SH-SY5Y (cell line): ENCODE results near the gene CDC34.

ENCODE experiments used
- GATA2 ChIP-seq: IDR thresholded peaks from 2 replicates; pipeline ENCODE4 v1.6.1; 2011; ENCODE audit warnings: mild to moderate bottlenecking, low read depth, low read length
- GATA3 ChIP-seq: IDR thresholded peaks from 2 replicates; pipeline ENCODE4 v1.6.1; 2011; ENCODE audit warnings: low read depth, mild to moderate bottlenecking, low read length, moderate library complexity

Gene CDC34

GRCh38 chr19:524062-524674 is 7.4 kb upstream of the CDC34 start:
- TF ChIP-seq GATA3 (no peak), GATA2 (no peak)

GRCh38 chr19:525029-525428 is 6.5 kb upstream of the CDC34 start:
- no peak for TF ChIP-seq GATA2
- no peak for TF ChIP-seq GATA3

GRCh38 chr19:525857-526419 is 5.6 kb upstream of the CDC34 start:
- TF ChIP-seq GATA2: no peak
- no peak for TF ChIP-seq GATA3

DNA sequence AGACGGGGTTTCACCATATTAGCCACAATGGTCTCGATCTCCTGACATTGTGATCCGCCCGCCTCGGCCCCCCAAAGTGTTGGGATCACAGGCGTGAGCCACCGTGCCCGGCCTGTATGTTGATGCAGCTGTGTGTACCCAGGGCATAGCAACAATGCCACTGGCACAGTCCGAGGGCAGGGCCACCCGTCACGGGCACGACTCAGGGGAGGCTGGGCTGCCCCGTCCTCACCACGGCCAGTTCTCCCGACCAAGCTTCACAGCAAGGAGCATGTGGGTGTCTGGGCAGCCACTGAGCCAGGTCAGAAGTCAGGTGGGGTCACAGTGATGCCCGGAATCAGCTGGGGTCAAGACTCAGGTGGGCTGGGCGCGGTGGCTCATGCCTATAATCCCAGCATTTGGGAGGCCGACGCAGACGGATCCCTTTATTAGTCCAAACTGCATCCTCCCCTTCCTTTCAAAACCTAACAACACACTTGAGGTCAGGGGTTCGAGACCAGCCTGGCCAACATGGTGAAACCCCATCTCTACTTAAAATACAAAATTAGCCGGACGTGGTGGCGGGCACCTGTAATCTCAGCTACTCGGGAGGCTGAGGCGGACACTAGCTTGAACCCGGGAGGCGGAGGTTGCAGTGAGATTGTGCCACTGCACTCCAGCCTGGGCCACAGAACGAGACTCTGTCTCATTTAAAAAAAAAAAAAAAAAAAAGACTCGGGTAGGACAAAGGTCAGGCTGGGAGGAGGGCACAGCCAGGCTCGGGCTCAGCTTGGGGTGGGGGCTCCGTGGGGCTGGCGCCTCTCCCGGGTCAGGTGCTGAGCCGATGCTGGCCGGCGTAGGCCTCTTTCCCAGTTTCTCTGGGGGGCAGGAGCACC is 1.2 kb upstream of the CDC34 start:
- TF ChIP-seq GATA3 (no peak), GATA2 (no peak)

DNA sequence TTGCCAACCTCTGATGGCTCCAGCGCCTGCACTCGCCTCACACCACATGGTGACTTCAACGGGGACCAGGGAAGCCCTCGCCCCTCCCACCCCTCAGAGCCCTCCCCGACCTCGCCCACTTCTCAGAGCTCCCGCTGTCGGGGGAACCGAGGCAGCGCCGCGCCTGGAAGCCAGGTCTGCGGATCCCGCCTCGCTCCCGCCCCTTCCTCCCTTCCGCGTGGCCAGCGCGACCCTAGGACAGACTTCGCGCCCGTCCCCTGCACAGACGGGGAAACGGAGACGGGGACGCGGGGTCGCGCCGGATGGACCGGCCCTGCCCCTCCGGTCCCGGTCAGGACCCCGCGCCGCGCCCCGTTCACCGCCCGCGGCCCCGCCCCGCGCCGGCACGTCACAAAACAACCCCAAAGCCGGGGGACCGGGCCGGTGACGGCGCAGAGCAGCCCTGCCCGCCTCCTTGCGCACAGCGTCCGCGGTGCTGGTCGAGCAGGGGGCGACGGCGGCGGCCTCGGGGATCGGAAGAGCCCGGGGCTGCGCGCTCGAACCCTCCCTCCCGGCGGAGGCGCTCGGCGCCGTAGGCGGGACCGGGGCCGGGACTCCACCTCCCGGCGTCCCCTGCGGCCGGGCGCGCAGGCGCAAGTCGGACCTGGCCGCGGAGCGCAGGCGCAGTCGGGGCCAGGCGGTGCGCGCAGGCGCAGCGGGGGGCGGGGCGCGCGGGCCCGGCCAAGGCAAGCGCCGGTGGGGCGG is 379 bp upstream of the CDC34 start:
- TF ChIP-seq GATA3: no peak
- TF ChIP-seq GATA2: no peak

GRCh38 chr19:532561-533363 is 1.2 kb downstream of the CDC34 start:
- TF ChIP-seq GATA2: no peak

DNA sequence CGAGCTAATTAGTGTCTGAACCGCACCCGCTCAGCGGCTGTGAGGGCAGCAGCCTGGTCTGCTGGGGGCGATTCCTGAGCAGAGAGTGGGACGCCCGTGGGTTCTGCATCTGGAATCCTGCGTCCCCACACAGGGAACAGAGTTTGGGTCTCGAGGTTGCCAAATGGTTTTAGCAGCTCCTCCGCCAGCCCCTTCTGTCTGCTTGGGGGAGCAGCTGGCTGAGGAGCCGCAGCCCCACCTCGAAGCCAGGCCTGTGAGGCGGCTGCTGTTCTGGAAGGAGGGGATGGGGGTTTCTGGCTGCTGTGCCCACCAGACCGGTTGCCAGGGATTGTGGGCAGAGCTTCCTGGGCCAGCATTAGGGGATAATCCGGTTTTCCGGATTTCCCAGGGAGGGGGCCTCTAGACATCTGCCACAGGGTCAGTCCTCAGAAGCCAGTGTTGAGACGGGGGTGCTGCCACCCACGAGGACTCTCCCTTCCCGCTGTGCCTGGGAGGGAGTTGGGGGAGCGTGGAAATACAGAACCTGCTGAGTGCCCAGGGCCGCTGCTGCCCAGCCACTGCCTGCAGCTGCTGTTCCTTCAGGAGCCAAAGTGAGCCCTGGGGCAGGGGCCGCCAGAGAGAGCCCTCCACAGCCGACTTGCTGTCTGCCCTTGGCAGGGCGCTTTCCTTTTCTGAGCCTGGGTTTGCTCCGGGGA is 2.0 kb downstream of the CDC34 start:
- no peak for TF ChIP-seq GATA3
- TF ChIP-seq GATA2: no peak

DNA sequence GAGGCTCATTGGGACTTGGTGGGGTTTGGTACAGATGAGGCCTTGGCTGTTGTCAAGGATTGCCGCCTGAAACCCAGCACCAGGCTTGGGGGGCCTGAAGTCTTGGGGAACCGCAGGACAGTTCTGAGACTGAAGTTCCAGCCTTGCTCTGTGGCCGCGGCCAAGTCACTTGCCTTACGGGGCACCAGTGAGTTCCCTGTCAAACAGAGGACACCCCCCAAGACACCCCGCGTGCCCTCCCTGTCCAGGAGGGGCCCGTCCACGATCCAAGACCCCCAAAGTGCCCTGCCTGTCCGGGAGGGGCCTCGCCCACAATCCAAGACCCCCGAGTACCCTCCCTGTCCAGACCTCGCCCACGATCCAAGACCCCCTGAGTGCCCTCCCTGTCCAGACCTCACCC is 2.5 kb downstream of the CDC34 start:
- TF ChIP-seq GATA3 (no peak), GATA2 (no peak)

DNA sequence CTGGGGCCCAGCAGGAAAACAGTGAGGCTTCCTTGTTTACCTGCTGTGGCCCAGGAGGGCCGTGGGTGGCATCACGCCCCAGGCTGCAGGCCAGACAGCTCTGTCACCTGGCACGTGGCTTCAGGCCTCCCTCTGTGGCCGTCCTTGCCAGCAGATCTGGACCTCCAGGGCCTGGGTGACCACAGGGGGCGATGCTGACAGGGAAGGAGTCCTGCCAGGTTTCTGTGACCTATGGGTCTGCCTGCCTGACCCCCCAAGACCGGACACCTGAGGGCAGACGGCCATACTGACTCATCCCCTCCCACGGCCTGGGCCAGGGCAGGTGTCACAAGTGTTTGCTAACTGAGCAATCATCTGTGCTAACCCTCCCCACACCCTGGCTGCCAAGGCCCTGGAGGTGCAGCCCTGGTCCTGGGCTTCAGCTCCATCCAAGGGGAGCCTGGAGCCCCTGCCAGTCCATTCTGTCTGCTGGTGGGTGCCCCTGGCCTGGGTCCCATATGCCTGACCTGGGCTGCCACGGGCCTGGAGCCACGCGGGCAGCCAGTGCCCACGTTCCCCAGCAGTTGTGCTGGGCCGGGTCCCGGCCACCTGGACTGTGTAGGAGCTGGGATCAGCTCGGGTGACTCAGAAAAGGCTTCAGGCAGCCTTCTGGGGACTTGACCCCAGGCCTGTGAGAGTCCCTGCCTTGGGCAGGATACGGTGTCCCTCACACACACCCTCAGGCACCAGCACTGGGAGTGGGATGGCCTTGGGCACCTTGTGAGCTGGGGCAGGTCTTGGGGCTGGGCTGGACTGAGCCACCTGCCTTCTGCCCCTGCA is 3.7 kb downstream of the CDC34 start:
- TF ChIP-seq GATA3 (no peak), GATA2 (no peak)

GRCh38 chr19:536031-536880 is 4.7 kb downstream of the CDC34 start:
- TF ChIP-seq GATA3 (no peak), GATA2 (no peak)

DNA sequence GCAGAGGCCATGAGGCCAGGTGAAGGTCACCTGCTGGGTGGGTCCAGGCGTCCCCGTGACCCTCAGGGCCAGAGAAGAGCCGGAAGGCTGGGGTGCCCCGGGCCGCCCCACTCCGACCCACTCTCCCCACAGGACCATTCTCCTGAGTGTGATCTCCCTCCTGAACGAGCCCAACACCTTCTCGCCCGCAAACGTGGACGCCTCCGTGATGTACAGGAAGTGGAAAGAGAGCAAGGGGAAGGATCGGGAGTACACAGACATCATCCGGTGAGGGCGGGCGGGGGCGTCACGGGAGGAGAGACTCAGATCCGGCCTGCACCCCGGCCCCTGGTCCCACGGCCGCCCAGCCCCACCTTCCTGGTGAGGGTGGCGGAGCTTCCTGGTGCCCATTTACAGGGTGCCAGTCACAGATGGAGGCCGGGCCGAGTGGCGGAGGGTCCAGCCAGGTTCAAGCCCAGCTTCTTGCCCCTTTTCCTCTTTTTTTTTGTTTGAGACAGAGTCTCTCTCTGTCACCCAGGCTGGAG is 5.4 kb downstream of the CDC34 start:
- no peak for TF ChIP-seq GATA3
- no peak for TF ChIP-seq GATA2
